Loucy (cell line): ENCODE results near the gene CDYL.

Source experiments
- H2AFZ ChIP-seq: fragments of 200-600 bp; sonication (generic); 2 replicates; pipeline ENCODE4 v1.6.0; 2016; ENCODE audit warnings: antibody characterized with exemption, mild to moderate bottlenecking, low read length, moderate library complexity
- H3F3A ChIP-seq: fragments of 200-600 bp; 2 replicates; pipeline ENCODE4 v1.6.0; 2016; ENCODE audit warnings: antibody characterized with exemption, low read depth, mild to moderate bottlenecking
- H3K27me3 ChIP-seq: fragments of 200-600 bp; sonication (generic); 2 replicates; pipeline ENCODE4 v1.6.1; 2014; ENCODE audit warnings: low read length, mild to moderate bottlenecking; ENCODE audit not compliant: insufficient read depth, poor library complexity, severe bottlenecking
- H3K36me3 ChIP-seq: fragments of 200-600 bp; sonication (generic); 2 replicates; pipeline ENCODE4 v1.6.1; 2016; ENCODE audit warnings: low read length; ENCODE audit not compliant: insufficient read depth
- H3K4me1 ChIP-seq: fragments of 200-600 bp; sonication (generic); 2 replicates; pipeline ENCODE4 v1.5.1; 2014; ENCODE audit warnings: low read length, mild to moderate bottlenecking; ENCODE audit not compliant: insufficient read depth, poor library complexity, severe bottlenecking
- H3K4me2 ChIP-seq: fragments of 200-600 bp; sonication (generic); 2 replicates; pipeline ENCODE4 v1.6.0; 2014; ENCODE audit warnings: antibody characterized with exemption, low read length, low read depth, mild to moderate bottlenecking; ENCODE audit not compliant: poor library complexity, severe bottlenecking
- H3K4me3 ChIP-seq: fragments of 200-600 bp; sonication (generic); 2 replicates; pipeline ENCODE4 v1.5.1; 2014; ENCODE audit warnings: low read length, mild to moderate bottlenecking, mixed read lengths; ENCODE audit not compliant: poor library complexity, severe bottlenecking
- H3K79me2 ChIP-seq: fragments of 200-600 bp; sonication (generic); 2 replicates; pipeline ENCODE4 v1.6.1; 2014; ENCODE audit warnings: low read length; ENCODE audit not compliant: insufficient read depth
- H3K9ac ChIP-seq: fragments of 200-600 bp; sonication (generic); 2 replicates; pipeline ENCODE4 v1.6.0; 2014; ENCODE audit warnings: mild to moderate bottlenecking, low read depth, low read length, moderate library complexity; ENCODE audit not compliant: poor library complexity, severe bottlenecking
- H3K9me2 ChIP-seq: fragments of 200-600 bp; sonication (generic); replicated peaks from 2 replicates; pipeline ENCODE4 v1.6.1; 2016; ENCODE audit warnings: low read depth, low read length, mixed read lengths
- H3K9me3 ChIP-seq: fragments of 200-600 bp; sonication (generic); 2 replicates; pipeline ENCODE4 v1.6.1; 2014; ENCODE audit warnings: mild to moderate bottlenecking, antibody characterized with exemption, low read length, low read depth; ENCODE audit not compliant: insufficient read depth
- H4K20me1 ChIP-seq: fragments of 200-600 bp; sonication (generic); 2 replicates; pipeline ENCODE4 v1.6.0; 2014; ENCODE audit warnings: antibody characterized with exemption, low read length, mild to moderate bottlenecking; ENCODE audit not compliant: insufficient read depth, poor library complexity, severe bottlenecking
- CTCF ChIP-seq: fragments of 200-600 bp; sonication (generic); conservative IDR thresholded peaks from 2 replicates; pipeline ENCODE4 v1.5.1; 2014; ENCODE audit warnings: mild to moderate bottlenecking, antibody characterized with exemption, low read length
- EZH2phosphoT487 ChIP-seq: fragments of 200-600 bp; IDR thresholded peaks from 2 replicates; pipeline ENCODE4 v1.6.1; 2018; ENCODE audit warnings: antibody characterized with exemption, mild to moderate bottlenecking, moderate library complexity, borderline replicate concordance

CDYL gene

DNA sequence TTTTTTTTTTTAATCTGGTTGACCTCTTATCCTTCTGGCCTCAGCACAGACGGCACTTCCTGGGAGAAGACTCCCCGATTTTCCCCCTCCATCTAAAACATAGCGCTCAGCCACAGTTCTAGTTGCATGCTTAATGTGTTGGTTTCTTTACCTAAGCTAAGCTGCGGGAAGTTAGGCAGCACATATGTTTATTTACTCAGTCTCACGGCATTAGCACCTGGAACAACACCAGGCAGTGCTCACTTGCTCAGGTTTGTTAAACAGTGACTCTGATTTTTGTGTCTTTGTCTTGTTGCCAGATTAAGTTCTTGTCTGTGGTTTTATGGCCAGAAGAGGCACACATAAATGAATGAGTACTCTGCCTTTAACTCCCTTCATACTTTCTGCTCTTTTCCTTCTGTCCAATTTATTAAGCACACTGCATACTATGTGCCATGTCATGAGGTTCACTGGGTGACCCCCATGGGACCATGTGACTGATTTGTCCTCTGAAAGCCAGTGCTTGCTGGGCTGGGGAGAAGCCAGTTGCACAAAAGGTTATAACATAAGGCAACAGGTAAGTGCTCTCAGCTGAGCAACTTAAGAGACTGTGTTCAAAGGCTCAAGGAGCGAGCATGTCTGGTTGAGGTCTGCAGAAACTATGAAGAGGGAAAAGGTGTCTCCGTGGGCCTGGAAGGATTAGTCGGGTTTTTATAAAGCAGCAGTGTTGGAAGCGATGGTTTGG is 134.0 kb downstream of the CDYL start:
- no peak overlapping the region for H3K9ac ChIP-seq
- no peak overlapping the region for H3K4me3 ChIP-seq
- no peak overlapping the region for H3K4me2 ChIP-seq
- H3K27me3 ChIP-seq, result no peaks in the 10 kb centered on the region
- TF ChIP-seq CTCF (no peak), EZH2phosphoT487 (no peak)
- peaks cover 61% of the 10 kb centered on the region for H3K79me2 ChIP-seq
- H3F3A ChIP-seq, result 0 out of 2 replicates have a peak, but pooled peaks cover 4% of the 10 kb centered on the region
- H4K20me1 ChIP-seq, result peaks cover 6% of the 10 kb centered on the region
- H3K4me1 ChIP-seq, result peaks cover 55% of the 10 kb centered on the region
- H3K9me3 ChIP-seq, result no peaks in the 10 kb centered on the region
- no peak overlapping the region for H2AFZ ChIP-seq
- no peaks in the 10 kb centered on the region for H3K9me2 ChIP-seq
- H3K36me3 ChIP-seq, result no peaks in the 10 kb centered on the region

GRCh38 chr6:4912559-4912958 is 136.4 kb downstream of the CDYL start:
- H3K9me3 ChIP-seq, result no peaks in the 10 kb centered on the region
- no peak overlapping the region for H3K4me3 ChIP-seq
- no peaks in the 10 kb centered on the region for H3K36me3 ChIP-seq
- TF ChIP-seq EZH2phosphoT487 (no peak), CTCF (0 out of 2 replicates have a peak, but pooled peaks have one; percentile 17)
- H4K20me1 ChIP-seq, result peaks cover 13% of the 10 kb centered on the region
- H3K4me1 ChIP-seq, result peaks cover 56% of the 10 kb centered on the region
- no peak overlapping the region for H3K9ac ChIP-seq
- no peak overlapping the region for H2AFZ ChIP-seq
- H3K79me2 ChIP-seq, result peaks cover 74% of the 10 kb centered on the region
- H3K9me2 ChIP-seq, result no peaks in the 10 kb centered on the region
- no peaks in the 10 kb centered on the region for H3K27me3 ChIP-seq
- H3K4me2 ChIP-seq, result no peak overlapping the region
- H3F3A ChIP-seq, result 0 out of 2 replicates have a peak, but pooled peaks cover 3% of the 10 kb centered on the region

GRCh38 chr6:4913705-4914419 is 137.7 kb downstream of the CDYL start:
- Histone ChIP-seq H3K9me2 (no peaks in the 10 kb centered on the region), H3K4me3 (no peak overlapping the region), H3K27me3 (no peaks in the 10 kb centered on the region), H3K79me2 (peaks cover 74% of the 10 kb centered on the region), H2AFZ (no peak overlapping the region), H3K9me3 (no peaks in the 10 kb centered on the region), H3K4me1 (peaks cover 56% of the 10 kb centered on the region), H3F3A (0 out of 2 replicates have a peak, but pooled peaks cover 4% of the 10 kb centered on the region), H3K4me2 (no peak overlapping the region), H3K36me3 (no peaks in the 10 kb centered on the region), H4K20me1 (peaks cover 19% of the 10 kb centered on the region), H3K9ac (no peak overlapping the region)
- no peak for TF ChIP-seq EZH2phosphoT487
